A673 (cell line): Measurements from ENCODE around the gene MXRA8. TPM values are rescaled to one million over a fixed set of nuclear protein-coding genes. Genes with fewer than 3 reads are reported as not detected.
"Not testable (repeated sequence)": the region's sequence is repeated elsewhere in the genome, so short reads cannot be mapped to it uniquely, and the experiment has no call there.

Experiments used
- BruUV-seq: library from RNA; stranded (reverse); fragments of 400-500 nt; replicated peaks from 2 replicates; lab custom pipeline; 2021; lab: Mats Ljungman, UMichigan
- CTCF ChIA-PET: fragments of 300-600 bp; sonication (Branson Sonifier 250); formaldehyde crosslinking; loops from one replicate; lab custom pipeline; 2022; ENCODE audit warnings: antibody characterized with exemption; lab: Charles Lee
- POLR2A ChIA-PET: fragments of 300-600 bp; sonication (Branson Sonifier 250); formaldehyde crosslinking; loops from one replicate; lab custom pipeline; 2022; ENCODE audit warnings: antibody characterized with exemption; ENCODE audit not compliant: low non-redundant PET; lab: Charles Lee
- DNase-seq: peaks from one replicate; pipeline ENCODE4 v3.0.0-alpha.2; 2015; ENCODE audit warnings: low spot score
- H3K27ac ChIP-seq: fragments of 200-600 bp; sonication (generic); 2 replicates; pipeline ENCODE4 v1.5.1; 2016; ENCODE audit warnings: mixed run types, low read depth, mild to moderate bottlenecking, mixed read lengths, antibody characterized with exemption, low read length; ENCODE audit not compliant: poor library complexity, severe bottlenecking
- H3K27me3 ChIP-seq: fragments of 200-600 bp; sonication (generic); replicated peaks from 2 replicates; pipeline ENCODE4 v1.6.1; 2017; ENCODE audit warnings: mixed run types, low read depth, mild to moderate bottlenecking, mixed read lengths, antibody characterized with exemption, low read length; ENCODE audit not compliant: insufficient read depth, poor library complexity
- H3K36me3 ChIP-seq: fragments of 200-600 bp; sonication (generic); 2 replicates; pipeline ENCODE4 v1.6.1; 2016; ENCODE audit warnings: mixed run types, mild to moderate bottlenecking, mixed read lengths, antibody characterized with exemption, low read length; ENCODE audit not compliant: insufficient read depth, poor library complexity, severe bottlenecking
- H3K4me1 ChIP-seq: fragments of 200-600 bp; sonication (generic); 2 replicates; pipeline ENCODE4 v1.6.1; 2017; ENCODE audit warnings: mixed run types, mild to moderate bottlenecking, mixed read lengths, antibody characterized with exemption, low read length; ENCODE audit not compliant: insufficient read depth, poor library complexity, severe bottlenecking
- H3K4me3 ChIP-seq: fragments of 200-600 bp; sonication (generic); 2 replicates; pipeline ENCODE4 v1.5.1; 2016; ENCODE audit warnings: low read depth, mixed run types, mild to moderate bottlenecking, mixed read lengths, low read length; ENCODE audit not compliant: poor library complexity, severe bottlenecking
- H3K9me3 ChIP-seq: fragments of 200-600 bp; sonication (generic); 2 replicates; pipeline ENCODE4 v1.6.1; 2016; ENCODE audit warnings: mixed run types, low read depth, mild to moderate bottlenecking, mixed read lengths, antibody characterized with exemption, low read length; ENCODE audit not compliant: poor library complexity, severe bottlenecking
- EZH2 ChIP-seq: fragments of 200-600 bp; sonication (generic); IDR thresholded peaks from 2 replicates; pipeline ENCODE4 v1.6.1; 2017; ENCODE audit warnings: borderline replicate concordance, low read depth, mild to moderate bottlenecking, mixed read lengths, antibody characterized with exemption, low read length; ENCODE audit not compliant: poor library complexity, severe bottlenecking
- intact Hi-C: fragments of 100-400 bp; cut with micrococcal nuclease; formaldehyde crosslinking; loops from one replicate; pipeline ENCODE4 v1.10.0; 2022; ENCODE audit not compliant: unreplicated experiment
- total RNA-seq: library from RNA; stranded (reverse); gene quantifications from 2 replicates; pipeline ENCODE4 v1.2.3, GENCODE V29; 2021
- TF ChIP-seq, protein P1 (sequence below): fragments of 300-800, 200-600 bp; sonication (generic); conservative IDR thresholded peaks from 2 replicates; pipeline ENCODE4 v1.5.1; 2017; ENCODE audit warnings: low read depth, mild to moderate bottlenecking, antibody characterized with exemption, low read length, moderate library complexity, mixed read lengths

Gene MXRA8
- total RNA-seq, 1 experiment from 2014 or later = 0.73 TPM

DNA sequence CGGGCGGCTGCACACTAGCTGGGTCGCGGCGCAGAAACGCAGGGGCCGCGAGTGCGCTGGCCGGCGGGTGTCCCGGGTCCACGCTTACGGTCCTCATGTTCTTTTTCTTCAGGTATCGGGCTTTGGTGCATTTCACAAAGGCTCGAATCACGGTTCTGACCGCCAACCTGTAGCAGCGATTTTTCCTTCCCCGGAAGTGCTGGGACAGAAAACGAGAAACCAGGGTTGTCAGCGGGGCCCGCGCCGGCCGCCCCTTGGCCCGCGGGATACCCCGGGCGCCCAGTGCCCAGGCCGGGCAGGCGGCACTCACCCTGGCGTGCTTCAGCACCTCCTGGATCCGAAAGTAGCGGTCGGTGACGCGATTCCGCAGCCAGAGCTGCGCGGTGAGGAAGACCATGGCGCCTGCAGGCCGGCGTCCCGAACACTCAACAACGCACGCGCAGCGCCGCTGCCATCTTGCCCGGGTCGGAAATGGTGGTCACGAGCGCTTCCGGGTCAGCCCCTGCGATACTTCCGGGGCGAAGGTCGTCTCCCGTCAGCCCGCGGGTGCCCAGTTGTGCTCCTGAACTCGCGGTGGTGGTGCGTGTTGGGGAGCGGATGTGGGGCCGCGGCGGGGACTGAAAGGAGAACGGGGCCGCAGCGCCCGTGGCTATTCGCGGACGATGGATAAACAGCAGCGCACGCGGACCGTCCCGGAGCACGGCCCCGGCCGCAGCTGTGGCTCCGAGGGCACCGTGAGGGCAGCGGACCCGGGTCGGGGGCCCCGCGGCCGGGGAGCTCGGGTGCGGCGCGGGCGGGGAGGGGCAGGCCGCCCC, 48.7 kb upstream of the MXRA8 start, which contains the start of gene MRPL20:
TSS of gene MRPL20 (minus strand) at position 473 of the 815 bp plus-strand sequence. CDS start at position 397, 76 bp downstream.
- no peaks in the 10 kb centered on the region for H3K9me3 ChIP-seq
- peak within 1 kb of the TSS; percentile 98 for H3K4me3 ChIP-seq
- CTCF ChIA-PET = interaction anchor here (1.0 kb wide), 1 partner anchor 13 kb away, joined by 4 read pairs; no protein-coding TSS in a partner anchor
- peak within 1 kb of the TSS; percentile 94 for H3K27ac ChIP-seq
- H3K27me3 ChIP-seq = no peaks in the 10 kb centered on the region
- H3K4me1 ChIP-seq = peaks cover 19% of the 10 kb centered on the region
- POLR2A ChIA-PET = interaction anchor here (1.0 kb wide), 1 partner anchor 32 kb away, joined by 3 read pairs; the partner anchor contains the start of gene AURKAIP1
- BruUV-seq = no TSS peak
- H3K36me3 ChIP-seq = peaks cover 36% of the 10 kb centered on the region
- peak; percentile 96 for DNase-seq
- TF ChIP-seq EZH2 = no peak
- intact Hi-C loops = loop anchor here (1.0 kb wide), 1 partner anchor 32 kb away; the partner anchor contains the start of gene AURKAIP1

DNA sequence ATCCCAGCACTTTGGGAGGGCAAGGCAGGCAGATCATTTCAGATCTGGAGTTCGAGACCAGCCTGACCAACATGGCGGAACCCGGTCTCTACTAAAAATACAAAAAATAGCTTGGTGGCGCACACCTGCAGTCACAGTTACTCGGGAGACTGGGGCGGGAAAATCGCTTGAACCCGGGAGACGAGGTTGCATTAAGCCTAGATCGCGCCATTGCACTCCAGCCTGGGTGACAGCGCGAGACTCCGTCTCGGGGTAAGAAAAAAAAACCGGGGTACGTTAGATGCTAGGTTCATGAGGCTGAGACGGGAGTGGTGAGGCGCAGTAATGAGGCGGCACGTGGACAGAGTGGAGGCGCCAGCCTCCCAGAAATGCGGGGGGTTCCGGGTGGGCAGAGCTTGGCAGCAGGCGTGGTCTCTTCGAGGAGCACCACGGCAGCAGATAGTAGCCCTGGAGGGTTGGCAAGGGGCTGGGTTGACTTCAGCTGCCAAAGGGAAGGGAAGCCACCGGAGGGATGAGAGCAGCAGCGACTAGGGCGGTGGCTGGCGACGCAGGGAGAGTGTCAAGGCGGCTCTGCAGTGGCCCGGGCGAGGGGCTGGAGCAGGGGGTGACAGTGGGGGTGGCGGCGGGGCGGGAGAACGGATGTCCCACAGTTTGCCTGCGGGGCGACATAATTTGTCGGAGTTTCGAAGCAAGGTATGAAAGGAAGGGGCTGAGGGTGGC, 47.9 kb upstream of the MXRA8 start:
- H3K4me3 ChIP-seq = peak overlapping the region; percentile 98
- no peaks in the 10 kb centered on the region for H3K27me3 ChIP-seq
- CTCF ChIA-PET = no interaction called here
- H3K36me3 ChIP-seq = peaks cover 43% of the 10 kb centered on the region
- BruUV-seq = no TSS peak
- TF ChIP-seq, protein P1, sequence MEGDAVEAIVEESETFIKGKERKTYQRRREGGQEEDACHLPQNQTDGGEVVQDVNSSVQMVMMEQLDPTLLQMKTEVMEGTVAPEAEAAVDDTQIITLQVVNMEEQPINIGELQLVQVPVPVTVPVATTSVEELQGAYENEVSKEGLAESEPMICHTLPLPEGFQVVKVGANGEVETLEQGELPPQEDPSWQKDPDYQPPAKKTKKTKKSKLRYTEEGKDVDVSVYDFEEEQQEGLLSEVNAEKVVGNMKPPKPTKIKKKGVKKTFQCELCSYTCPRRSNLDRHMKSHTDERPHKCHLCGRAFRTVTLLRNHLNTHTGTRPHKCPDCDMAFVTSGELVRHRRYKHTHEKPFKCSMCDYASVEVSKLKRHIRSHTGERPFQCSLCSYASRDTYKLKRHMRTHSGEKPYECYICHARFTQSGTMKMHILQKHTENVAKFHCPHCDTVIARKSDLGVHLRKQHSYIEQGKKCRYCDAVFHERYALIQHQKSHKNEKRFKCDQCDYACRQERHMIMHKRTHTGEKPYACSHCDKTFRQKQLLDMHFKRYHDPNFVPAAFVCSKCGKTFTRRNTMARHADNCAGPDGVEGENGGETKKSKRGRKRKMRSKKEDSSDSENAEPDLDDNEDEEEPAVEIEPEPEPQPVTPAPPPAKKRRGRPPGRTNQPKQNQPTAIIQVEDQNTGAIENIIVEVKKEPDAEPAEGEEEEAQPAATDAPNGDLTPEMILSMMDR = no peak
- no peak for TF ChIP-seq EZH2
- no peak for DNase-seq
- intact Hi-C loops = no loop called here
- H3K4me1 ChIP-seq = peaks cover 19% of the 10 kb centered on the region
- POLR2A ChIA-PET = no interaction called here
- H3K9me3 ChIP-seq = no peaks in the 10 kb centered on the region
- H3K27ac ChIP-seq = peak overlapping the region; percentile 94

DNA sequence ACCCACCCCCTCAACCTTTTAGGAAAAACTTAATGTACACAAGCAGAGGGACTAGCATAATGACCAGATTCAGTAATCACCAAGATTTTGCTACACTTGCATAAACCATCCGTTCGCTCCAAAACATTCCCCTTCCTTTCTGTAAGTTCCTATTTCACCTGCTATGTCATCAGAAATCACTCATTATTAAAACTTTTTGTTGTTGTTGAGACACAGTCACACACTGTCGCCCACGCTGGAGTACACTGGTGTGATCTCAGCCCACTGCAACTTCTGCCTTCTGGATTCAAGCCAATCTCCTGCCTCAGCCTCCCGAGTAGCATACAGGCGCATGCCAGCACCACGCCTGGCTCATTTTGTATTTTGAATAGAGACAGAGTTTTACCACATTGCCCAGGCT, 45.3 kb upstream of the MXRA8 start:
- Histone ChIP-seq H3K27ac (peak overlapping the region; percentile 14), H3K9me3 (no peaks in the 10 kb centered on the region), H3K27me3 (no peaks in the 10 kb centered on the region), H3K4me1 (peaks cover 18% of the 10 kb centered on the region), H3K36me3 (peaks cover 51% of the 10 kb centered on the region), H3K4me3 (no peak overlapping the region)
- no peak for DNase-seq
- CTCF ChIA-PET = no interaction called here
- TF ChIP-seq EZH2 = no peak
- BruUV-seq = no TSS peak
- intact Hi-C loops = no loop called here
- POLR2A ChIA-PET = no interaction called here

DNA sequence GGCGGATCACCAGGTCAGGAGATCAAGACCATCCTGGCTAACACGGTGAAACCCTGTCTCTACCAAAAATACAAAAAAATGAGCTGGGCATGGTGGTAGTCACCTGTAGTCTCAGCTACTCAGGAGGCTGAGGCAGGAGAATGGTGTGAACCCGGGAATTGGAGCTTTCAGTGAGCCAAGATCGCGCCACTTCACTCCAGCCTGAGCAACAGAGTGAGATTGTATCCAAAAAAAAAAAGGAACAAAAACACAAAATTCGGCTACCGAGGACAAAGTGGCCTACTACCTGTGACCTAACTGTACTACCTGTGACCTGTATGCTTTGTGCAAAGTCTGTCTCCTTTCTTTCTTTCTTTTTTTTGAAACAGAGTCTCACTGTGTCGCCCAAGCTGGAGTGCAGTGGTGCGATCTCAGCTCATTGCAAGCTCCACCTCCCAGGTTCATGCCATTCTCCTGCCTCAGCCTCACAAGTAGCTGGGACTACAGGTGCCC, 44.6 kb upstream of the MXRA8 start:
- CTCF ChIA-PET = interaction anchor here (0.7 to 1.0 kb wide), 2 partner anchors 25 to 33 kb away, joined by 3 to 4 read pairs; no protein-coding TSS in a partner anchor
- DNase-seq, H3K27ac ChIP-seq, H3K4me3 ChIP-seq, intact Hi-C loops, H3K27me3 ChIP-seq, H3K9me3 ChIP-seq, BruUV-seq, POLR2A ChIA-PET: not testable (repeated sequence)
- H3K36me3 ChIP-seq = peaks cover 50% of the 10 kb centered on the region
- H3K4me1 ChIP-seq = peaks cover 14% of the 10 kb centered on the region
